ENCODE data around the gene EIF3I. TPM values are rescaled to one million over a fixed set of nuclear protein-coding genes. Genes with fewer than 3 reads are reported as not detected.

EIF3I gene
- total and polyA plus RNA-seq, 2 of the 13 experiments (the other 11 are each of a cell fraction or from before 2014, with no cell fraction given), result 210 to 223 TPM

DNA sequence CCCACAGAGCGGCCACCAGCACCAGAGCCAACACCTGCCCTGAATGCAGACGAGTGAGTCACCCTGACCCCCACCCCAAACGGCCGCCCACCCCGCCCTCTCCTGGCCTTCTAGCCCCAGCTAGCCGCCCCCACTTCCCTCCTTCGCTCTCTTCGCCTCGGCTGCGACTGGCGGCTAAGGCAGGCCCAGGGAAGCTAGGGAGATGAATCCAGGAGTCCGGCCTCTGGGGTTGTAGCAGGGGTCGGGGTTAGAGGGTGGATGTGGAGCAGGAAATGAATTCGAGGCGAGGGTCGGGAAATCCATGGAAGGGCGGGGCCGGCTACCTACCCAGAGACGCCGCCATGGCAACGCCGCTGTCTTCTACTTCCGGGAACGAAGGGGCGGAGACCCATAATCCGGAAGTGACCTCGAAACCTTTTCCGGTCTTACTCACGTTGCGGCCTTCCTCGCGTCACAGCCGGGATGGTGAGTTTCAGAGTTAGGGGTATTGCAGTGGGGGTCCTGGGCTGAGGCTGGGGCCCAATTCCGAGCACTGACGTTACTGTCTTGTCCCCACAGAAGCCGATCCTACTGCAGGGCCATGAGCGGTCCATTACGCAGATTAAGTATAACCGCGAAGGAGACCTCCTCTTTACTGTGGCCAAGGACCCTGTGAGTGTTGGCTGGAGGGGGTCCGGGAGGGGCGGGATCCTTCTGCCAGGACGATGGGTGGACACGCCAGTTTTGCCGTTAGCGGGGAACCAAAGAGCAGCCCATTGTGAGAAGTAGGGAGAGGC, at the start of gene EIF3I, which contains the start of gene TMEM234 (continued):
- TF ChIP-seq, protein P1, sequence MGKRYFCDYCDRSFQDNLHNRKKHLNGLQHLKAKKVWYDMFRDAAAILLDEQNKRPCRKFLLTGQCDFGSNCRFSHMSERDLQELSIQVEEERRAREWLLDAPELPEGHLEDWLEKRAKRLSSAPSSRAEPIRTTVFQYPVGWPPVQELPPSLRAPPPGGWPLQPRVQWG (CRISPR knock-in tag; IDR thresholded peaks at IDR 0.05; ENCODE audit: borderline replicate concordance, low read depth), result no peak
- TF ChIP-seq ZNF709 (CRISPR knock-in tag; IDR thresholded peaks at IDR 0.05), result 0 out of 2 replicates have a peak, but pooled peaks have one; percentile 5
- TF ChIP-seq, protein P2, sequence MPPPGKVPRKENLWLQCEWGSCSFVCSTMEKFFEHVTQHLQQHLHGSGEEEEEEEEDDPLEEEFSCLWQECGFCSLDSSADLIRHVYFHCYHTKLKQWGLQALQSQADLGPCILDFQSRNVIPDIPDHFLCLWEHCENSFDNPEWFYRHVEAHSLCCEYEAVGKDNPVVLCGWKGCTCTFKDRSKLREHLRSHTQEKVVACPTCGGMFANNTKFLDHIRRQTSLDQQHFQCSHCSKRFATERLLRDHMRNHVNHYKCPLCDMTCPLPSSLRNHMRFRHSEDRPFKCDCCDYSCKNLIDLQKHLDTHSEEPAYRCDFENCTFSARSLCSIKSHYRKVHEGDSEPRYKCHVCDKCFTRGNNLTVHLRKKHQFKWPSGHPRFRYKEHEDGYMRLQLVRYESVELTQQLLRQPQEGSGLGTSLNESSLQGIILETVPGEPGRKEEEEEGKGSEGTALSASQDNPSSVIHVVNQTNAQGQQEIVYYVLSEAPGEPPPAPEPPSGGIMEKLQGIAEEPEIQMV (CRISPR knock-in tag; IDR thresholded peaks at IDR 0.05; ENCODE audit: low read depth), result no peak
- TF ChIP-seq SYNCRIP (IDR thresholded peaks at IDR 0.05; ENCODE audit: insufficient read depth, low read depth, low read length), result no peak
- no peak for TF ChIP-seq HNRNPH1 (optimal IDR thresholded peaks at IDR 0.05; ENCODE audit: low read depth, low read length)
- TF ChIP-seq, protein P3, sequence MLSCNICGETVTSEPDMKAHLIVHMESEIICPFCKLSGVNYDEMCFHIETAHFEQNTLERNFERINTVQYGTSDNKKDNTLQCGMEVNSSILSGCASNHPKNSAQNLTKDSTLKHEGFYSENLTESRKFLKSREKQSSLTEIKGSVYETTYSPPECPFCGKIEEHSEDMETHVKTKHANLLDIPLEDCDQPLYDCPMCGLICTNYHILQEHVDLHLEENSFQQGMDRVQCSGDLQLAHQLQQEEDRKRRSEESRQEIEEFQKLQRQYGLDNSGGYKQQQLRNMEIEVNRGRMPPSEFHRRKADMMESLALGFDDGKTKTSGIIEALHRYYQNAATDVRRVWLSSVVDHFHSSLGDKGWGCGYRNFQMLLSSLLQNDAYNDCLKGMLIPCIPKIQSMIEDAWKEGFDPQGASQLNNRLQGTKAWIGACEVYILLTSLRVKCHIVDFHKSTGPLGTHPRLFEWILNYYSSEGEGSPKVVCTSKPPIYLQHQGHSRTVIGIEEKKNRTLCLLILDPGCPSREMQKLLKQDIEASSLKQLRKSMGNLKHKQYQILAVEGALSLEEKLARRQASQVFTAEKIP (CRISPR knock-in tag; IDR thresholded peaks at IDR 0.05; ENCODE audit: borderline replicate concordance), result no peak
- TF ChIP-seq YEATS4 (CRISPR knock-in tag; IDR thresholded peaks at IDR 0.05; ENCODE audit: borderline replicate concordance), result peak; percentile 67; the same call in 1 of the 2 replicates
- TF ChIP-seq, protein P4, sequence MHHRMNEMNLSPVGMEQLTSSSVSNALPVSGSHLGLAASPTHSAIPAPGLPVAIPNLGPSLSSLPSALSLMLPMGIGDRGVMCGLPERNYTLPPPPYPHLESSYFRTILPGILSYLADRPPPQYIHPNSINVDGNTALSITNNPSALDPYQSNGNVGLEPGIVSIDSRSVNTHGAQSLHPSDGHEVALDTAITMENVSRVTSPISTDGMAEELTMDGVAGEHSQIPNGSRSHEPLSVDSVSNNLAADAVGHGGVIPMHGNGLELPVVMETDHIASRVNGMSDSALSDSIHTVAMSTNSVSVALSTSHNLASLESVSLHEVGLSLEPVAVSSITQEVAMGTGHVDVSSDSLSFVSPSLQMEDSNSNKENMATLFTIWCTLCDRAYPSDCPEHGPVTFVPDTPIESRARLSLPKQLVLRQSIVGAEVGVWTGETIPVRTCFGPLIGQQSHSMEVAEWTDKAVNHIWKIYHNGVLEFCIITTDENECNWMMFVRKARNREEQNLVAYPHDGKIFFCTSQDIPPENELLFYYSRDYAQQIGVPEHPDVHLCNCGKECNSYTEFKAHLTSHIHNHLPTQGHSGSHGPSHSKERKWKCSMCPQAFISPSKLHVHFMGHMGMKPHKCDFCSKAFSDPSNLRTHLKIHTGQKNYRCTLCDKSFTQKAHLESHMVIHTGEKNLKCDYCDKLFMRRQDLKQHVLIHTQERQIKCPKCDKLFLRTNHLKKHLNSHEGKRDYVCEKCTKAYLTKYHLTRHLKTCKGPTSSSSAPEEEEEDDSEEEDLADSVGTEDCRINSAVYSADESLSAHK (CRISPR knock-in tag; IDR thresholded peaks at IDR 0.05; ENCODE audit: borderline replicate concordance), result no peak
- no peak for TF ChIP-seq TBX2 (CRISPR knock-in tag; IDR thresholded peaks at IDR 0.05; ENCODE audit: borderline replicate concordance)
- TF ChIP-seq, protein P5, sequence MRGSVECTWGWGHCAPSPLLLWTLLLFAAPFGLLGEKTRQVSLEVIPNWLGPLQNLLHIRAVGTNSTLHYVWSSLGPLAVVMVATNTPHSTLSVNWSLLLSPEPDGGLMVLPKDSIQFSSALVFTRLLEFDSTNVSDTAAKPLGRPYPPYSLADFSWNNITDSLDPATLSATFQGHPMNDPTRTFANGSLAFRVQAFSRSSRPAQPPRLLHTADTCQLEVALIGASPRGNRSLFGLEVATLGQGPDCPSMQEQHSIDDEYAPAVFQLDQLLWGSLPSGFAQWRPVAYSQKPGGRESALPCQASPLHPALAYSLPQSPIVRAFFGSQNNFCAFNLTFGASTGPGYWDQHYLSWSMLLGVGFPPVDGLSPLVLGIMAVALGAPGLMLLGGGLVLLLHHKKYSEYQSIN (CRISPR knock-in tag; IDR thresholded peaks at IDR 0.05; ENCODE audit: borderline replicate concordance), result no peak
- no peak for TF ChIP-seq ZNF629 (CRISPR knock-in tag; conservative IDR thresholded peaks at IDR 0.05)
- no peak for TF ChIP-seq CCAR2 (optimal IDR thresholded peaks at IDR 0.05; ENCODE audit: low read depth, low read length)
- TF ChIP-seq, protein P6, sequence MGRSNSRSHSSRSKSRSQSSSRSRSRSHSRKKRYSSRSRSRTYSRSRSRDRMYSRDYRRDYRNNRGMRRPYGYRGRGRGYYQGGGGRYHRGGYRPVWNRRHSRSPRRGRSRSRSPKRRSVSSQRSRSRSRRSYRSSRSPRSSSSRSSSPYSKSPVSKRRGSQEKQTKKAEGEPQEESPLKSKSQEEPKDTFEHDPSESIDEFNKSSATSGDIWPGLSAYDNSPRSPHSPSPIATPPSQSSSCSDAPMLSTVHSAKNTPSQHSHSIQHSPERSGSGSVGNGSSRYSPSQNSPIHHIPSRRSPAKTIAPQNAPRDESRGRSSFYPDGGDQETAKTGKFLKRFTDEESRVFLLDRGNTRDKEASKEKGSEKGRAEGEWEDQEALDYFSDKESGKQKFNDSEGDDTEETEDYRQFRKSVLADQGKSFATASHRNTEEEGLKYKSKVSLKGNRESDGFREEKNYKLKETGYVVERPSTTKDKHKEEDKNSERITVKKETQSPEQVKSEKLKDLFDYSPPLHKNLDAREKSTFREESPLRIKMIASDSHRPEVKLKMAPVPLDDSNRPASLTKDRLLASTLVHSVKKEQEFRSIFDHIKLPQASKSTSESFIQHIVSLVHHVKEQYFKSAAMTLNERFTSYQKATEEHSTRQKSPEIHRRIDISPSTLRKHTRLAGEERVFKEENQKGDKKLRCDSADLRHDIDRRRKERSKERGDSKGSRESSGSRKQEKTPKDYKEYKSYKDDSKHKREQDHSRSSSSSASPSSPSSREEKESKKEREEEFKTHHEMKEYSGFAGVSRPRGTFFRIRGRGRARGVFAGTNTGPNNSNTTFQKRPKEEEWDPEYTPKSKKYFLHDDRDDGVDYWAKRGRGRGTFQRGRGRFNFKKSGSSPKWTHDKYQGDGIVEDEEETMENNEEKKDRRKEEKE (IDR thresholded peaks at IDR 0.05), result no peak

Measured in HepG2 (cell line).